ENCODE measurements around the gene RNF113B.

DNA sequence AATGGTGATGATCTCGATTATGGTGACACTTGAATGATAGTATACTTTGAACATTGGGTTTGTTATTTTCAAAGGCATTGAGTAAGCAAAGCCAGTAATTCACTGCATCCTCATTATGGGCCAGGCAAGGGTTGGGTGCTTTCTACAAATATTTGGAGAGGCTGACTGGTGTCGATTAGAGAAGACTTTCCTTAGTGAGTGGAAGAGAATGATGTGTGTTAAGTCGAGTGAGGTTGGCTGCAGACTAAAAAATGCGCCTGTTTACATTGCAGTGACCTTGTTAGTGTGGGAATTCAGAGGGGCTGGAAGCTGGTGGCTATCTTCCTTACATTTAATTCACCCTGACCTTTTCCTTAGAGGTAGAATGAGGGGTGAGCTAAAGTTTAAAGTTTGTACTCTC, 22.4 kb upstream of the RNF113B start:
- TF ChIP-seq, protein P1, sequence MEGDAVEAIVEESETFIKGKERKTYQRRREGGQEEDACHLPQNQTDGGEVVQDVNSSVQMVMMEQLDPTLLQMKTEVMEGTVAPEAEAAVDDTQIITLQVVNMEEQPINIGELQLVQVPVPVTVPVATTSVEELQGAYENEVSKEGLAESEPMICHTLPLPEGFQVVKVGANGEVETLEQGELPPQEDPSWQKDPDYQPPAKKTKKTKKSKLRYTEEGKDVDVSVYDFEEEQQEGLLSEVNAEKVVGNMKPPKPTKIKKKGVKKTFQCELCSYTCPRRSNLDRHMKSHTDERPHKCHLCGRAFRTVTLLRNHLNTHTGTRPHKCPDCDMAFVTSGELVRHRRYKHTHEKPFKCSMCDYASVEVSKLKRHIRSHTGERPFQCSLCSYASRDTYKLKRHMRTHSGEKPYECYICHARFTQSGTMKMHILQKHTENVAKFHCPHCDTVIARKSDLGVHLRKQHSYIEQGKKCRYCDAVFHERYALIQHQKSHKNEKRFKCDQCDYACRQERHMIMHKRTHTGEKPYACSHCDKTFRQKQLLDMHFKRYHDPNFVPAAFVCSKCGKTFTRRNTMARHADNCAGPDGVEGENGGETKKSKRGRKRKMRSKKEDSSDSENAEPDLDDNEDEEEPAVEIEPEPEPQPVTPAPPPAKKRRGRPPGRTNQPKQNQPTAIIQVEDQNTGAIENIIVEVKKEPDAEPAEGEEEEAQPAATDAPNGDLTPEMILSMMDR (IDR thresholded peaks at IDR 0.05; ENCODE audit: poor library complexity) = no peak
- TF ChIP-seq EZH2 (IDR thresholded peaks at IDR 0.05; ENCODE audit: borderline replicate concordance) (no peak), EZH2phosphoT487 (IDR thresholded peaks at IDR 0.05; ENCODE audit: low read depth, severe bottlenecking, unreplicated experiment) (no peak)
